Activated CD8-positive, alpha-beta memory T cell treated with anti-CD3 and anti-CD28 coated beads, Interleukin-2, amount 50 U/mL, for 1 hour (primary cell): ENCODE measurements around the gene BANF2.

Experiments used
- DNase-seq: peaks from one replicate; pipeline ENCODE4 v3.0.0-alpha.2; 2020; ENCODE audit errors: extremely low read depth

BANF2 gene

DNA sequence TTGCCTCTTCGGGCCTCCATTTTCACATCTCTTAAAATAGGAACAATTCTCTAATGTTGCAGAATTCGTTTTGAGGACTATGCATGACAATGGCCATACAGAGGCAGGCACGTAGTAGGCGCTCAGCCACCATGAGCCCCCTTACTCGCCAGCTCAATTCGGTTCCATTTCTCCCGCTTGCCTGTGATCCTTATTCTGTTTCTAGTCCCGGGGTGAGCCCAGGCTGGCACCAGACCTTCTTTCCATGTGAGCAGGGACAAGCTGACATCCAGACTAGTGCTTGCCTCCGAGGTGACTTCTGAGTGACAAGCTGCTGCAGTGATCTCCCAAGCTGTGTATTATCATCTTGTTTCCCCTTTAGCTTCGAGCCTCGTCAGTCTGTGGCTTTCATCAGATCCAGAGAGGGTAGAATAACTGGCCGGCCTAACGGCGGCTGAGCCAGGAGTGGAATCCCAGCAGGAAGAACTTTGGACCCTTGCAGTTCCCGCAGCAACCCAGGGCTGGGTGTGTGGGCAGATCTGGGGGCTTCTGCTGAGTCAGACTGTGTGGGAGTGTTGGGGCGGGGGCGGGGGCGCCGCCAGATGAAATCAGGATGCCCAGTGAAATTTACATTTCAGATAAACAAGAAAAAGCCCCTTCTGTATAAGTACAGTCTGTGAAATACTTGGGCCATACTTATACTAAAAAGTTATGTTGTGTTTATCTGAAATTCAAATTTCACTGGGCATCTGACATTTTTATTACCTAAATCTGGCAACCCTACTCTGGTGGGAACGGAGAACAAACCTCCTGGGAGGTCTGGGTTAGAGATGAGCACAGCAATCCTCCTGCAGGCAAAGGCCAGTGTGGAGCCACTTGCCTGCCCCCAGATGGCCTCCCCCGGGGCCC, 10.9 kb downstream of the BANF2 start:
- DNase-seq, result no peak

DNA sequence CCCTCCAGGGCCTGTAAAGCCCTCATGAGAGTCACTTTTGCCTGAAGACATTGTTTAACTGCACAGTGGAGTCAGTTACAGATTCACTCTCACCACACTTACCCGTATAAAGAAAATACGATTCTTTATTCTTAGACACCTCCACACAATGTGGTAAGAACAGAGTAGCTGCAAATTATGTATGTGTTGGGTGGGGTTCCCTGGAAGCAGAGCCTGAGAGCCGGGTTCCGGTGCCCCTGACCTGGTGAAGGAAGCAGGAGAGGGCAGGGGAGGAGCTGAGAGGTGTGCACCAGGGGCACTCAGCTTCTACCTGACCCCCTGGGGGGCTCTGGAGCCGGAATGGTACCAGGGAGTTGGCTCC, 11.5 kb downstream of the BANF2 start:
- no peak for DNase-seq

DNA sequence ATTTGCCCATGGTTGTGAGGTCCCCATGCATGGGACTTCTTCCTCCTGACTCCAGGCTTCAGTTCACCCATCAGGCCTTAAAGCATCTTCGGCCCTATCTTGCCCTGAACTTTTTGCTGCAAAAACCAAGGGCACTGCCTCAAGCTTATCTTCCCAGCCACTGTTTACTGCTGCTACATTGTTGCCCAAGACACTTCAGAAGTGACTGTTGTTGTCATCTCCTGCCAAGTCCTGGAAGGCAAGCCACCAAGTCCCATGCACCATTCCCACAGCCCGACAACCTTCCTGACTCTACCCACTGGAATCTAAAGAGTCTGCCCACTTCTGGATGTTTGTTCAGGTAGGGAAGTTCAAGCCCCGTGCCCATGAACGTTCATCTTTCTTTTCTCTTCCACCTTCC, 12.4 kb downstream of the BANF2 start:
- no peak for DNase-seq

DNA sequence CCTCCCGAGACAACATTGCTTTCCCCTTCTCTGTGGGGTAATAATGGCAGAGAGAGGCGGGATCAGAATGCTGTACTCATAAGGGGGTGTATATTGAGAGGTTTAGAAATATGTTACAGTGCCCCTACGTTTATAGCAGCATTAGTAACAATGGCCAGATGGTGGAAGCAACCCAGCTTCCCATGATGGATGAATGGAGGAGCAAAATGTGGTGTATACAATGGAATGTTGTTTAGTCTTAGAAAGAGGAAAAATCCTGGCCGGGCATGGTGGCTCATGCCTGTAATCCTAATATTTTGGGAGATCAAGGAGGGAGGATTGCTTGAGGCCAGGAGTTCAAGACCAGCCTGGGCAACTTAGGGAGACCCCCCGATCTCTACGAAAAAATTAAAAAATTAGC, 12.9 kb downstream of the BANF2 start:
- DNase-seq, result no peak

DNA sequence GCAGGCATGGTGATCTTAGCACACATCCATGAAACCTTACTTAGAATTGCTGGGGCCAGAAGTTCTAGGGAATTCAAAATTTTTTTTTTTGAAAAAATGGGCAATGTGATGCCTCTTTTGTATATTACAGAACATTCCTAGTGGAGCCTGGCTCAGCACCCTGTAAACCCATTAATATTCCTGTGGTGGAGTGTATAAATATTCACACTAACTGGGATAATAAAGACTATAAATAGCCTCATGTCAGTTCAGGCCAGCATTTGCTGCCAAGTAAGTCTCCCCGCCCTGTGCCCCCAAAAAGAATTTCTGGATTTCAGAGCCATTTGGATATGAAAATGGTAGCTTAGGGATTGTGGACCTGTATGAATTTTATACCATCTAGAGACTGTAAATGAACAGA, 14.8 kb downstream of the BANF2 start:
- no peak for DNase-seq

DNA sequence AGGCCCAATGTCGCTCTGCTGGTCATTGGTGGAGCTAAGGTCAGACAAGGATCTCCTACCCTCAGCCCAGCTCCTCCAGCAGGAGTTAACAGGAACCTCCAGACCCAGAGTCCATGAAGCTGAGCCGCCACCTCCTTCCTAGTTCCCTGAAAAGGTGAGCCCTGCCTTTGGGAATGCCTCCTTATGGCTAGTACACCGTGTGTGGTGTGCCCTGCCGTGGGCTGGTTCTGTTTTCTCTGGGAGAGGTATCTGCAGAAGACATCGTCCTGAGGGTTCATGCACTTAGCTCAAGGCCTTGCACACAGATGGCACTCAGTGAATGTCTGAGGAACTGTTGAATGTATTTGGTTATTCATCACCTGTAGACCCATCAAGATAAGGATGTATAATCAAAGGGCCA, 15.3 kb downstream of the BANF2 start:
- DNase-seq, result no peak

DNA sequence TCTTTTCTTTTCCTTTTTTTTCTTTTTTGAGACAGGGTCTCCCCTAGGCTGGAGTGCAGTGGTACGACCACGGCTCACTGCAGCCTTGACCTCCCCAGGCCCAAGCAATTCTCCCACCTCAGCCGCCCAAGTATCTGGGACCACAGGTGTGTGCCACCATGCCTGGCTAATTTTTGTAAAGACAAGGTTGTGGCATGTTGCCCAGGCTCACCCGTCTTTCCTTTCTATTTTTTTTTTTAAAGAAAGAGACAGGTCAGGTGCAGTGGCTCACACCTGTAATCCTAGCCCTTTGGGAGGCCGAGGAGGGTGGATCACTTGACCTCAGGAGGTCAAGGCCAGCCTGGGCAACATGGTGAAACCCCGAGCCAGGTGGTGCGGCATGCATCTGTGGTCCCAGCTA, 16.6 kb downstream of the BANF2 start:
- DNase-seq, result no peak

DNA sequence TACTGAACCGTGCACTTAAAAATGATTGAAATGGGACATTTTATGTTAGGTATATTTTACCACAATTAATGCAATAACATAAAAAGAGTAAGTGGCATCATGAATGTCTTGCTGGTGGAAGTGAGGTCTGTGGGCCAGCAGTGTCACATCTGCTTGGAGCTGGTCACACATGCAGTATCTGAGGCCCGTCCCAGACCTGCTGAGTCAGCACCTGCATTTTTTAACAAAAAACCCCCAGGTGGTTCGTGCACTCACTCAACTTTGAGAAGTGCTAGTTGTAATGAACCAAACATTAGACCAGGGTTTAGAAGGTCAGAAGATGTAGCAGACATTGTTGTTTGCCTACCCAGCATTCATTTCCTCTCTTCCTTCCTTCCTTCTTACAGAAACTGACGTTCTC, 21.0 kb downstream of the BANF2 start:
- no peak for DNase-seq

DNA sequence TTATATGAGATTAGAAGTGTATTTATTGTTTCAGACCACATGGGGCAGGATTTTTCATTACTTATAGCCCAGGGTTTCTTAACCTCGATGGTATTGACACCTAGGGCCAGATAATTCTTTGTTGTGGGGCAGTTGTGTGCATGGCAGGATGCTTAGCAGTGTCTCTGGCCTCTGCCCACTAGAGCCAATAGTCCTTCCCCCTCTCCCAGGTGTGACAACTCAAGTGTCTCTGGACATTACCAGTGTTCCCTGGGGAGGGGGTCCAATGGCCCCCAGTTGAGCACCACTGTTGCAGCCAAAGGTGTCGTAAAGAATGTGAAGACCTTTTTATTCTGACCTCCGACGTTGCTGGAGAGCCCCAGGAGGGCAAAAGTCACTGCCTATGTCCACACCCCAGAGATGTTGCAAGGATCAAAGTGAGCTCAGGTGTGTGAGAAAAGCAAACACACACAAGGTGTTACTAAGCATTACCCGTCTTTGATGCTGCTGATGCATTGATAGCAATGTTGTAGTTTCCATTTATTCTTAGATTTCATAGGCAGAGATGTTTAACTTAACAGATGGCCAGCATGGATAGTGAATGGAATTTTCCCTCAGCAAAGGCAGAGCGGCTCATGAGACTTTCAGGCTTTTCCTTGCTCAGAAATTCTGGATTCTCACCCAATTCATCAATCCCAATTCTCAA, 22.2 kb downstream of the BANF2 start:
- no peak for DNase-seq

DNA sequence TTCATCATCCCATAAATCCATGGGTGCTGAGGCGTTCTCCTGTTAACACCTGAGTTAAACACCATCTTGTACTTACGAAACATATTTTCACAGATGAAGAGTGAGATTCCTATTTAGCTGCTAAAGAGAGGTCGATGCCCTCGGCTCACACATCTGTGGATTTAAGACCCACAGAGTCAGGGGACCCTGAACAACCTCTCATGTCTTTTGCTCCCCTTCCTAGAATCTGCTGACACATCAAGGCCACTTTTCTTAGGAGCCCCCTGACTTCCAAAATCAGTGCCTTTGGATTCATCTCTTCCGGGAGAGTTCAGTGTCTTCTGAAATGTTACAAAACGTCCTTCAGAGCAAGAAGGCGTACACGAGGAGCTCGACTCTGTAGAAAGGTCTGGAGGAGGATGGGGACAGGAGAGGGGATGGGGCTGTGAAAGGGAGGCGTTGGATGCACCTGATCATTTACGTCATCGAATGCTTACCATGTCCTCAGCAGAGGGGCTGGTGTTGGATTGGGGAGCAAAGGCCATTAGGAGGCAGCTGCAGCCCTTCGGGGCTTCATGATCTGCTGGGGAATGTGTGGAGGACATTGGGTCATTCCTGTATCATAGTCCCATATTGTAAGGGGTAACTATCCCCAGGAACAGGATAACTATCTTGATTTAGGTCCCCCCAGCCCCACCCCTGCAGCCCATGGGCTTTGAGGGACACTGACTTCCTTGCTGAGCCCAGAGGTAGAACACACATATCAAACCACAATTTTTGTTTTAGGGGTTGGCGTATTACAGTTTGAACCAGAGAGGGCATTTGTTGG, 22.9 kb downstream of the BANF2 start:
- DNase-seq, result no peak

DNA sequence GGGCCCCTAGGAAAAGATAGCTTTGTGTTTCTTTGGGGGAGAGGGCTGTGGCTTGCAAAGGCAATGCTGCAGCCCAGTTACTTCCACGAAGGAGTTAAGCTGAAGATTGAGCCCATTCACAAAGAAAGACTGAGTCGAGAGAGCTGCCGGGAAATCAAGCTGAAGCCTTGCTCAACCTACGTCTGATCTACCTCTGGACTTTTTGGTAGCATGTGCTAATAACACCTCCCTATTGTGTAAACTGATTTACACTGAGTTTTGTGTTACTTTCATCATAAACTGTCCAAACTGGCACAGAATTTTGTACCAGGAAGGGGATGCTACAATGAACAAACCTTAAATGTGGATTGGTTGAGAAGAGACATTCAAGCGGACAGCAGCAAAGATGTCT, 23.5 kb downstream of the BANF2 start:
- DNase-seq, result no peak

DNA sequence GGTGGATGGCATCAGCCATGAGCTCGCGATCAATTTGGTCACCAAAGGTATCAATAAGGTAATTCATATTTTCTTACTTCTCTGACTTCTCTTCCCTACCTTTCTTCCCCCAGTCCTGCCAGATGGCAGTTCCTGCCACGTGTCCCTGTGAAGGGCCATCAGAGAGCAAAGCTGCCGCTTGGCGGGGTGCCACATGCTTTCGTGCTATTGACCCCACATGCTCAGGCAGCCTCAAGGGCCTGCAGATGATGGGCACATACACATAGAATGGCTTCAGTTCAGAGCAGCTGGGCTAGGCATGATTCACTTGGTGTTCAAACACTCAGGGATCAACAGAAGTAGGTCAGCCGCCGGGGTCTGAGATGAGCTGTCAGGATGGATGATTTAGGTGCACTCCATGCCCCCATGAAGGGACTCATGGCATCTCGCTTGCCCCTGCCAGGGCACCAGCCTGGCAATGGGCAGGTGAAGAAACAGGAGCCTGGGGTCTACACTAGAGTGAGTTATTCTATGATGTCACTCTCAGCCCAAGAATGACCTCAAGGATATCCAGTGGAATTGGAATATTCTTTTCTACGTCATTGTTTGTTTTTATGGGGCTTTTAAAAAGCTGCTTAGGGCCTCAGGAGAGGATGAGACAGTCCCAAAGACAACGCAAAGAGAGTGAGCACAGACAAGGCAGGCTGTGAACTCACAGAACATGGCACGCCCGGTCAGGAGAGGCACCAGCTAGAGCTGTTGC, 25.5 kb downstream of the BANF2 start:
- DNase-seq, result no peak

DNA sequence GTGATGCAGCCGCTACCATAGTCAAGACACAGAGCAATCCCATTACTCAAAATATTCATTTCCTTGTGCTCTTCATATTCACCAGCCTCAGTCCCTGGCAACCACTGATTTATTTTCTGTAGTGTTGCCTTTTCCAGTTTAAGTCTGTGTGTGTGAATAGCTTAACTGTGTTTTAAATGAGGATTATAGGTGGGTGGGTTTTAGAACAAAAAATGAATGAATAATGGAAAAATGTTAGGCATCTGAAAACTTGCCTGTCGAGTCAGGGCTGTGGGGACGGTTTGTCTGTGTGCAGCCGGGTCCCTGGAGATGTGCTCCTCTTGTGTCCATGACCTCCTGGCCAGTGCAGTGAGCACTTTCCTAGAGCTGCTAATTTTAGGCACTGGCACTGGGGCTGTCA, 27.1 kb downstream of the BANF2 start:
- no peak for DNase-seq

DNA sequence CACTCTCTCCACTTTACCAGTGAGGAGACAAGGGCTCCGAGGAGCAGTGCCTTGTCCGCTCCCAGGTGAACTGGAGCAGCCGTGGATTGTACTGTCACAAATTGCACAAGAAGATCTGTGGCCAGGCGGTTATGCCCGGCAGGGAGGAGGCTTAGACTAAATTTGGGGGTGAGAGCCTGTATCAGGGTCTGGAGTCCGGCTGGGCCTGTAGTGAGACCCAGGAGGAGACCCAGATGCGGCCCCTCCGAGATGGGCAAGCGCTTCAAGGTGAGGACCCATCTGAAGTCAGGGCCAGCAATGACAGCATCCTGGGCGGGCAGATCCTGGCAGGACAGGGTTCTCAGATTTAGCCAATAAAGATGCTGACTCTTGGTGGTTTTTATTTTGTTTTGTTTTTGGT, 27.6 kb downstream of the BANF2 start:
- no peak for DNase-seq

DNA sequence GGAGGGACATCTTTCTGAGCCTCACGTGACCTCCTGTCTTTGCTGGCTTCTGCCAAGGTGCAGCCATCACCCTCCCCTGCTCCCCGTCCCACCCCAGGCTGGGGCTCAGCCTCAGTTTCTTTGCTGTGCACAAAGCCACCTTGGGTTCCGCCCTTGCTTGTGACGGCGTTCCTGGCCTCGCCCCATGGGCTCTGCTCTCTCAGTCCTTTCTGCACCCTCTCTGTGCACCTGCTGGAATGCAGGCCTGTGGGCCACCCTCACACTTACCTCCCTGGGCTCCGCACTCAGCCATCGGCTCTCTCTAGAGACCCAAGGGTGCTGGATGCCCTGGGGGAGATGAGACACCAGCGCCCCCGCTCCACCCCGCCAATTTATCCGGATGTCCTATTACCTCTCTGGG, 28.3 kb downstream of the BANF2 start:
- no peak for DNase-seq

DNA sequence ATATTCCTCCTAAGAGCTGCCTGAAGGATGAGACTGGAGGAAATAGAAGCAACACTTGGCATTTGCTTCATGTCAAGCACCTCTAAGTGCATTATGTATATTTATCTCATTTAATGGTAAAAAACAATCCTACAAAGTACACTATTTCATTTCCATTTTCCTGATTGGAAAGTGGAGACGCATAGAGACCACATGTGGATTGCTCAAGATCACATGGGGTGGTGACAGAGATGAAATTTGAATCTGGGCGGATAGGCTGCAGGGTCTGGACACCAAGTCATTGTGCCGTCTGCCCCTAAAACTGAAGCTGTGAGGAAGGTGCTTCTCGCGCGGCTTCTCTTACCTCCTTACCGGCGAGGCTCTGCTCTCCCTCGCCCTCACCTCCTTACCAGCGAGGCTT, 30.3 kb downstream of the BANF2 start:
- no peak for DNase-seq

DNA sequence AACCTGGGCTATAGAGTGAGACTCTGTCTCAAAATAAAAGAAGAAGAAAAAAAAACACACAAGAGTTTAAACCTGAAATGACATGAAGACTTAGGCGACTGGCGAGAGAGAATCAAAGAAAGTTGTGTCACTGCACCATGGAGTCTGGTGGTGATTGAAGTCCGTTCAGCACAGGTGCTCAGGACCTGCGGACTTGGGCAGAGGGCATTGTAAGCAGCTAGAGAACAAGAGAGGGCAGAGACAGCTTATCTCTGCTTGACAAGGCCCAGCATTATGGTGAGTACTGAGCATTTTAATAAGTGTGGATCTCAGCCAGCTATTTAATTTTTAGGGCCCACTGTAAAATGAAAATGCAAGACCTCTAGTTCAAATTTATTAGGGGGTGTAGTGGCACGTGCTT, 31.5 kb downstream of the BANF2 start:
- no peak for DNase-seq

DNA sequence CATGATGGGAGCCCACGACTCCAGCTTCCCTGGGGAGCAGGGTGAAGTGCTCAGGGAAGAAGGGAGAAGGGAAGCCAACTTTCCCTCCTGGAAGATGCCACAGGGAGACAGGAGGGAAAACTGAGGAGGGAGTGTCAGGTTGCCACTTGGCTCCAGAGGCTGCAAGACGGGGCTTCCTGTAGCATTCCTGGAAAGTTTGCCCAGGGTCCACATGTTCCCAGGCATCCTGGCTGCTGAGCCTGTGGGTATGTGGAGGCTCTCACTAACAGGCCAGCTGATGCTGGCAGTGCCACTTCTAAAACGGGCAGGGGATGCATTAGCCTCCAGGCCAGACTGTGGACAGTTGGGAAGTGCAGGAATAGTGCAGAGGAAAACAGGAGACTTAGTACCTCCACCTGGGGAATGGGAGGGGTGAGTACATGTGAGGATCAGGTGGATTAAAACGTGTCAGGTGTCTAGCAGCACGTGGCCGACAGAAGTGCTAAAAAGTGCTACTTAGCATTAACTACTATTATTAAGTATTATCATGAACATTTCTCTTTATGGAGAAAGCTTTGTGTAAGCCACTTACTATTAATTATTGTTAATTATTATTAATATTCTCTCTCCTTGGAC, 33.2 kb downstream of the BANF2 start:
- DNase-seq, result no peak

DNA sequence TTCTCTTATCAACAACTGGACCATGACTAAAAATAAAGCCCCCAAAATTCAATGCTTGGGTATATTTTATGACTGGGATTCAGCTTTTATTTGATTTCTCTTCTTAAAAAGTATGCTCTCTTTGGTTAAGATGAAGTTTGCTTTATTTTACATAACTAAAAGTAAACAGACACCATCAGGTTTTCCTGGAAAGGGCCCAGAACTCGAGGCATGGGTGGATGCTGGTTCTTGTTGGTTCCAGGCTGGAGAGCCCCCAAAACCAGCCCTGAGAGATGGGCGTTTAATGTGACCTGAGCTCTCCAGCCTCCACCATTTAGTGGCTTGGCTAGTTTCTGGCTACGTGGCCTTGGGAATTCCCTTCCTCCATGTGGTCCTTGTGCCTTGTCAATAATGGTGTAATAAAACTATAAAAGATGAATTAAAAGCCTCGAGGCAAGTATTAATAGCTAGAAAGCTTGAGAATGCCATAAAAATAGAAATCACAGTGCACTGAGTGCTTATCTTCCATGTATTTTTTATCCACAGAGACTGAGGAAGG, 34.1 kb downstream of the BANF2 start:
- DNase-seq, result no peak

DNA sequence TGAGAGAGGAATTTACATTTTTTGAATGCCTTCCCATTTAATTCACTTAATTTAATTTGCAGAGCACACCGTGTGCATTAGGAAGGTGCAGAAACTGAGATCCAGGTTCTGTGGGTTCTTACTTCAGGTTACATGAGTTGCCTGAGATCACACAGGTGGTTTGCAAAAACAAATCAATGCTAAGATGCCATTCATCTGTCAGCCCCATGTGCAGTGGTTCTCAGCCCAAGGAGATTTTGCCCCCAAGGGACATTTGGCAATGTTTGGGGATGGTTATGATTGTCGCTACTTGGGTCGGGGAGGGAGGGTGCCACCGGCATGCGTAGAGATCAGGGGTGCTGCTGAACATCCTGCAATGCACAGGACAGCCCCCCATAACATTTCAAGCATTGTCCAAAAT, 34.6 kb downstream of the BANF2 start:
- DNase-seq, result no peak

DNA sequence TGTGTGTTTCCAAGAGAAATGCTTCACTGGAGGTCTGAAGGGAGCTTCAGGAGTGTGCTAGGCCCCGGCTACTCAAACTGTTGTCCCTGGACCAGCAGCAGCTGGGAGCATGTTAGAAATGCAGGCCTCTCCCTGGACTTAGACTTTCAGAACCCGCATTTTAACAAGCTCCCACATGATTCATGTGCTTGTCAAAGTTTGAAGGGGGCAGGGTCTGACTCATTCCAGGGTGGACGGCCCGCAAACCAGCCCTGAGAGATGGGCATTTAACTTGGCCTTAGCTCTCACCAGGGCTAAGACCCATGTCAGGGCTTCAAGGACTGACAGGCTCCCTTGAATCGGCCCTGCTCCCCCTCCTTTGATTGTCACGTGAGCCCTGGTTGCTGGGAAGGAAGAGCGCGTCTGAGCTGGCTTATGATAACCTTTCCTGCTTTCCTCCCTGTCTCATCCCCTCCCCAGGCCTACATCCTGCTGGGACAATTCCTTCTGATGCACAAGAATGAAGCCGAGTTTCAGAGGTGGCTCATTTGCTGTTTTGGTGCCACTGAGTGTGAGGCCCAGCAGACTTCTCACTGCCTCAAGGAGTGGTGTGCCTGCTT, 35.5 kb downstream of the BANF2 start:
- DNase-seq, result no peak
